Measurements from ENCODE around the gene S100A9. TPM values are rescaled to one million over a fixed set of nuclear protein-coding genes. Genes with fewer than 3 reads are reported as not detected.

The S100A9 gene
- total RNA-seq, 1 donor from 2014 or later, result not detected

GRCh38 chr1:153389401-153389800 lies 31.7 kb downstream of the S100A9 start:
- no peaks in the 10 kb centered on the region for H3K9me3 Mint-ChIP-seq
- no peaks in the 10 kb centered on the region for H3K4me1 Mint-ChIP-seq
- TF ChIP-seq CTCF (conservative IDR thresholded peaks at IDR 0.05), result no peak
- peaks cover 75% of the 10 kb centered on the region for H3K27me3 Mint-ChIP-seq (ENCODE audit: low read depth)
- H3K27ac Mint-ChIP-seq (ENCODE audit: unreplicated experiment), result no peak overlapping the region
- DNase-seq (ENCODE audit: low read depth, low spot score), result no peak
- H3K4me3 Mint-ChIP-seq, result no peak overlapping the region
- H3K36me3 Mint-ChIP-seq (ENCODE audit: low read depth), result no peaks in the 10 kb centered on the region

- Mint-ChIP-seq H3K27ac (ENCODE audit: unreplicated experiment) (no peak overlapping the region), H3K36me3 (ENCODE audit: low read depth) (no peaks in the 10 kb centered on the region), H3K4me1 (no peaks in the 10 kb centered on the region), H3K27me3 (ENCODE audit: low read depth) (peaks cover 71% of the 10 kb centered on the region), H3K9me3 (no peaks in the 10 kb centered on the region), H3K4me3 (no peak overlapping the region)
- TF ChIP-seq CTCF (conservative IDR thresholded peaks at IDR 0.05), result no peak
- DNase-seq (ENCODE audit: low read depth, low spot score), result no peak
These were observed 32.6 kb downstream of the S100A9 start for GRCh38 chr1:153389973-153390879.

GRCh38 chr1:153390938-153391710 lies 33.5 kb downstream of the S100A9 start, which contains the start of gene S100A8:
Gene S100A8 (minus strand): TSS chr1:153391073. CDS start chr1:153390535, 538 bp downstream.
- TF ChIP-seq CTCF (conservative IDR thresholded peaks at IDR 0.05), result no peak
- Mint-ChIP-seq H3K27me3 (ENCODE audit: low read depth) (peaks cover 72% of the 10 kb centered on the region), H3K27ac (ENCODE audit: unreplicated experiment) (no peak within 1 kb of the TSS), H3K4me3 (no peak within 1 kb of the TSS), H3K36me3 (ENCODE audit: low read depth) (no peaks in the 10 kb centered on the region), H3K4me1 (no peaks in the 10 kb centered on the region), H3K9me3 (no peaks in the 10 kb centered on the region)
- no peak for DNase-seq (ENCODE audit: low read depth, low spot score)

DNA sequence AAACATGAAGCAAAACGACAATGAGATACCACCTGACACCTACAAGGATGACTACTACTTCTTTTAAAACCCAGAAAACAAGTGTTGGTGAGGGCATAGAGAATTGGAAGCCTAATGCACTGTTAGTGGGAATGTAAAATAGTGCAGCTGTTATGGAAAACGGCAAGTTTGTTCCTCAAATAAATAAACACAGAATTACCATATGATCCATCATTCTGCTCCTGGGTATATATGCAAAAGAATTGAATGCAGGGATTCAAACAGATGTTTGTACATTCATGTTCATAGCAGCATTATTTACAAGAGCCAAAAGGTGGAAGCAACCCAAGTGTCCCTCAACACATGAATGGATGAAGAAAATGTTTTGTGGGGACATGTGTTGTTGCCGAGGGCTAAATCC lies 34.6 kb downstream of the S100A9 start:
- H3K36me3 Mint-ChIP-seq (ENCODE audit: low read depth), result no peaks in the 10 kb centered on the region

More for the DNA sequence above, 34.6 kb downstream of the S100A9 start:
- TF ChIP-seq CTCF (conservative IDR thresholded peaks at IDR 0.05), result no peak
- Mint-ChIP-seq H3K4me1 (no peaks in the 10 kb centered on the region), H3K27ac (ENCODE audit: unreplicated experiment) (no peak overlapping the region), H3K4me3 (no peak overlapping the region), H3K27me3 (ENCODE audit: low read depth) (peaks cover 67% of the 10 kb centered on the region), H3K9me3 (no peaks in the 10 kb centered on the region)
- no peak for DNase-seq (ENCODE audit: low read depth, low spot score)
